ENCODE measurements around the gene PANX2.

Gene PANX2

GRCh38 chr22:50205781-50206569 is 35.4 kb downstream of the PANX2 start:
- H3K79me2 ChIP-seq (ENCODE audit: insufficient read depth, low read length) = peaks cover 25% of the 10 kb centered on the region

GRCh38 chr22:50206599-50206998 is 36.1 kb downstream of the PANX2 start:
- peaks cover 70% of the 10 kb centered on the region for H3K36me3 ChIP-seq (ENCODE audit: insufficient read depth, low read length)
- H4K20me1 ChIP-seq (ENCODE audit: insufficient read depth, low read length) = no peaks in the 10 kb centered on the region
- peaks cover 24% of the 10 kb centered on the region for H3K79me2 ChIP-seq (ENCODE audit: insufficient read depth, low read length)
- H3F3A ChIP-seq (ENCODE audit: insufficient read depth, low read length) = no peaks in the 10 kb centered on the region
- no peaks in the 10 kb centered on the region for H3K27me3 ChIP-seq (ENCODE audit: insufficient read depth, low read length)
- H3K9ac ChIP-seq (ENCODE audit: low read length) = no peak overlapping the region
- H3K4me3 ChIP-seq (ENCODE audit: low read depth, low read length, poor library complexity, severe bottlenecking) = no peak overlapping the region
- no peaks in the 10 kb centered on the region for H3K9me2 ChIP-seq (ENCODE audit: low read depth, low read length)
- H2AFZ ChIP-seq (ENCODE audit: low read length) = no peak overlapping the region
- H3K9me3 ChIP-seq (ENCODE audit: low read length) = no peaks in the 10 kb centered on the region
- peak; percentile 66 for TF ChIP-seq CTCF (IDR thresholded peaks at IDR 0.05; ENCODE audit: low read length)
- no peak for TF ChIP-seq EZH2 (IDR thresholded peaks at IDR 0.05; ENCODE audit: borderline replicate concordance, low read length)
- H3K4me1 ChIP-seq (ENCODE audit: insufficient read depth, low read length, severe bottlenecking) = peaks cover 44% of the 10 kb centered on the region
- peak overlapping the region; percentile 71 for H3K27ac ChIP-seq (ENCODE audit: low read depth, low read length, poor library complexity, severe bottlenecking)
- no peak overlapping the region for H3K4me2 ChIP-seq (ENCODE audit: low read length)

More at GRCh38 chr22:50205781-50206569, 35.4 kb downstream of the PANX2 start:
- H2AFZ ChIP-seq (ENCODE audit: low read length) = no peak overlapping the region
- no peak overlapping the region for H3K9ac ChIP-seq (ENCODE audit: low read length)
- H3K4me1 ChIP-seq (ENCODE audit: insufficient read depth, low read length, severe bottlenecking) = peaks cover 44% of the 10 kb centered on the region
- H3K9me3 ChIP-seq (ENCODE audit: low read length) = no peaks in the 10 kb centered on the region
- TF ChIP-seq EZH2 (IDR thresholded peaks at IDR 0.05; ENCODE audit: borderline replicate concordance, low read length) (no peak), CTCF (IDR thresholded peaks at IDR 0.05; ENCODE audit: low read length) (no peak)
- peaks cover 64% of the 10 kb centered on the region for H3K36me3 ChIP-seq (ENCODE audit: insufficient read depth, low read length)
- peak overlapping the region; percentile 71 for H3K27ac ChIP-seq (ENCODE audit: low read depth, low read length, poor library complexity, severe bottlenecking)
- H3K27me3 ChIP-seq (ENCODE audit: insufficient read depth, low read length) = no peaks in the 10 kb centered on the region
- no peaks in the 10 kb centered on the region for H3K9me2 ChIP-seq (ENCODE audit: low read depth, low read length)
- no peaks in the 10 kb centered on the region for H3F3A ChIP-seq (ENCODE audit: insufficient read depth, low read length)
- H4K20me1 ChIP-seq (ENCODE audit: insufficient read depth, low read length) = no peaks in the 10 kb centered on the region
- no peak overlapping the region for H3K4me2 ChIP-seq (ENCODE audit: low read length)
- H3K4me3 ChIP-seq (ENCODE audit: low read depth, low read length, poor library complexity, severe bottlenecking) = no peak overlapping the region

- Histone ChIP-seq H3K4me1 (ENCODE audit: insufficient read depth, low read length, severe bottlenecking) (peaks cover 34% of the 10 kb centered on the region), H3F3A (ENCODE audit: insufficient read depth, low read length) (no peaks in the 10 kb centered on the region), H3K9me3 (ENCODE audit: low read length) (no peaks in the 10 kb centered on the region), H3K27ac (ENCODE audit: low read depth, low read length, poor library complexity, severe bottlenecking) (peak overlapping the region; percentile 71), H4K20me1 (ENCODE audit: insufficient read depth, low read length) (no peaks in the 10 kb centered on the region), H3K79me2 (ENCODE audit: insufficient read depth, low read length) (peaks cover 21% of the 10 kb centered on the region), H3K36me3 (ENCODE audit: insufficient read depth, low read length) (peaks cover 77% of the 10 kb centered on the region), H2AFZ (ENCODE audit: low read length) (no peak overlapping the region), H3K4me3 (ENCODE audit: low read depth, low read length, poor library complexity, severe bottlenecking) (no peak overlapping the region), H3K9me2 (ENCODE audit: low read depth, low read length) (no peaks in the 10 kb centered on the region), H3K4me2 (ENCODE audit: low read length) (no peak overlapping the region), H3K27me3 (ENCODE audit: insufficient read depth, low read length) (no peaks in the 10 kb centered on the region), H3K9ac (ENCODE audit: low read length) (no peak overlapping the region)
- TF ChIP-seq CTCF (IDR thresholded peaks at IDR 0.05; ENCODE audit: low read length) = no peak
- no peak for TF ChIP-seq EZH2 (IDR thresholded peaks at IDR 0.05; ENCODE audit: borderline replicate concordance, low read length)
These were observed 37.0 kb downstream of the PANX2 start for GRCh38 chr22:50207383-50208140.

All from OCI-LY1 (cell line).